ENCODE measurements around the gene RAMACL.
"Not testable (repeated sequence)": the region's sequence is repeated elsewhere in the genome, so short reads cannot be mapped to it uniquely, and the experiment has no call there.

RAMACL gene

GRCh38 chr6:166586424-166587156 is at the start of gene RAMACL:
Gene RAMACL, minus strand, starts transcription at chr6:166586678. Its CDS starts 201 bp downstream, at chr6:166586477.
- DNase-seq, result no peak

- no peak for DNase-seq
Observed at GRCh38 chr6:166635013-166635970, 48.8 kb upstream of the RAMACL start.

- not testable (repeated sequence) for DNase-seq
Observed at GRCh38 chr6:166634581-166634980, 48.1 kb upstream of the RAMACL start.

- no peak for DNase-seq
Observed at GRCh38 chr6:166633732-166634535, 47.5 kb upstream of the RAMACL start.

- no peak for DNase-seq
Observed at GRCh38 chr6:166632731-166633130, 46.3 kb upstream of the RAMACL start.

- no peak for DNase-seq
Observed at GRCh38 chr6:166630462-166630861, 44.0 kb upstream of the RAMACL start.

- DNase-seq, result no peak
Observed at GRCh38 chr6:166629628-166630027, 43.1 kb upstream of the RAMACL start.

GRCh38 chr6:166627875-166628801 is 41.7 kb upstream of the RAMACL start:
- DNase-seq, result peak; percentile 64

GRCh38 chr6:166627033-166627874 is 40.8 kb upstream of the RAMACL start, which contains the start of gene RPS6KA2:
Gene RPS6KA2, minus strand, starts transcription at chr6:166627251. Its CDS starts 232 bp downstream, at chr6:166627019.
- peak; percentile 99 for DNase-seq

- no peak for DNase-seq
Observed at GRCh38 chr6:166626177-166627032, 39.9 kb upstream of the RAMACL start.

GRCh38 chr6:166625356-166625755 is 38.9 kb upstream of the RAMACL start:
- DNase-seq, result no peak

GRCh38 chr6:166624275-166624674 is 37.8 kb upstream of the RAMACL start:
- DNase-seq, result no peak

- no peak for DNase-seq
Observed at GRCh38 chr6:166623318-166623717, 36.8 kb upstream of the RAMACL start.

GRCh38 chr6:166621114-166621540 is 34.6 kb upstream of the RAMACL start:
- DNase-seq, result no peak

- DNase-seq, result no peak
Observed at GRCh38 chr6:166620478-166621113, 34.1 kb upstream of the RAMACL start.

GRCh38 chr6:166619912-166620311 is 33.4 kb upstream of the RAMACL start:
- DNase-seq, result no peak

GRCh38 chr6:166618866-166619761 is 32.6 kb upstream of the RAMACL start:
- no peak for DNase-seq

GRCh38 chr6:166618251-166618650 is 31.8 kb upstream of the RAMACL start:
- DNase-seq, result no peak

Measured in activated CD4-positive, CD25-positive, alpha-beta regulatory T cell treated with anti-CD3 and anti-CD28 coated beads, Interleukin-2, amount 50 U/mL, for 72 hours (primary cell).